GM12801 (cell line): ENCODE measurements around the gene TBKBP1.

ENCODE experiments used
- TF ChIP-seq, protein P1 (sequence below): IDR thresholded peaks from one replicate; pipeline ENCODE4 v1.5.1; 2011; ENCODE audit warnings: control low read depth; ENCODE audit not compliant: insufficient read length; ENCODE audit errors: extremely low read depth

The TBKBP1 gene, protein sequence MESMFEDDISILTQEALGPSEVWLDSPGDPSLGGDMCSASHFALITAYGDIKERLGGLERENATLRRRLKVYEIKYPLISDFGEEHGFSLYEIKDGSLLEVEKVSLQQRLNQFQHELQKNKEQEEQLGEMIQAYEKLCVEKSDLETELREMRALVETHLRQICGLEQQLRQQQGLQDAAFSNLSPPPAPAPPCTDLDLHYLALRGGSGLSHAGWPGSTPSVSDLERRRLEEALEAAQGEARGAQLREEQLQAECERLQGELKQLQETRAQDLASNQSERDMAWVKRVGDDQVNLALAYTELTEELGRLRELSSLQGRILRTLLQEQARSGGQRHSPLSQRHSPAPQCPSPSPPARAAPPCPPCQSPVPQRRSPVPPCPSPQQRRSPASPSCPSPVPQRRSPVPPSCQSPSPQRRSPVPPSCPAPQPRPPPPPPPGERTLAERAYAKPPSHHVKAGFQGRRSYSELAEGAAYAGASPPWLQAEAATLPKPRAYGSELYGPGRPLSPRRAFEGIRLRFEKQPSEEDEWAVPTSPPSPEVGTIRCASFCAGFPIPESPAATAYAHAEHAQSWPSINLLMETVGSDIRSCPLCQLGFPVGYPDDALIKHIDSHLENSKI

DNA sequence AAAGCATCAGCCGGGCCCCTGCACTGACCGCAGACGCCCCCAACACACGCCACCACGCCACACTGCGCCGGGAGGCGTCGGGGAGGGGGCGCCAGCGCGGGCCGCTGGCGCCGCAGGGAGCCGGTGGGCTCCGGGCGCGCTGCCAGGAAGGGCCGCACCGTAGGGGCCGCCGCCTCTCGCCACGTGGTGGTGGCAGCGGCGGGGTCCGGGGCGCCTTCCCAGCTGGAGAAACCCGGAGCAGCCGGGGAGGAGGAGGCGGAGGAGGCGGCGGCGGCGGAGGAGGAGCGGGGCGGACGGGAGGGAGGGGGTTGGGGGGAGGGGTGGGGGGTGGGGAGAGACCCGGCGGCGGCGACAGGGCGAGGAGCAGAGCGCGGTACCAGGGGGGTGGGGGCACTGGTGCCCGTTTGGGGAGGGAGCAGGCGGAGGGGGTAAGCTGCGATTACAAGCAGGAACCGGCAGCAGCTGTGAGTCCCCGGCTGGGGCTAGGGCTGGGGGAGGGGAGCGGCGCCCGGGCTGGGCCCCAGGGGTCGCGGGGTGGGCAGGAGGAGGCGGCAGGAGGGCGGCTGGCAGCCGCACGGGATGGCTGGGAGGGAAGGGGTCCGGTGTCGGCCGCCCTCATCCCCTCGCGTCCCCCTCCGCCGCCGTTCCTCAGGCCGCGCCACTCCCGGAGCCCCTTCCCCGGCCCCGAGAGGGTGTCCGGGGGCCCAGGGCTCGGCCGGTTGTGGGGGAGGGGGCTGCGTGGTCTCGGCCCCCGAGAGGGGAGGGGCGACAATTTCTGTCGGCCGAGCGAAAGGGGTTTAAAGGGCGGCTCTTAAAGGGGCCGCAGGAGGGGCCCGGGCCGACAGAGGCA, at the start of gene TBKBP1:
TBKBP1 (plus strand) TSS at position 431 of the 850 bp plus-strand sequence. CDS start 1,952 bp downstream, outside the sequence.
- TF ChIP-seq, protein P1, sequence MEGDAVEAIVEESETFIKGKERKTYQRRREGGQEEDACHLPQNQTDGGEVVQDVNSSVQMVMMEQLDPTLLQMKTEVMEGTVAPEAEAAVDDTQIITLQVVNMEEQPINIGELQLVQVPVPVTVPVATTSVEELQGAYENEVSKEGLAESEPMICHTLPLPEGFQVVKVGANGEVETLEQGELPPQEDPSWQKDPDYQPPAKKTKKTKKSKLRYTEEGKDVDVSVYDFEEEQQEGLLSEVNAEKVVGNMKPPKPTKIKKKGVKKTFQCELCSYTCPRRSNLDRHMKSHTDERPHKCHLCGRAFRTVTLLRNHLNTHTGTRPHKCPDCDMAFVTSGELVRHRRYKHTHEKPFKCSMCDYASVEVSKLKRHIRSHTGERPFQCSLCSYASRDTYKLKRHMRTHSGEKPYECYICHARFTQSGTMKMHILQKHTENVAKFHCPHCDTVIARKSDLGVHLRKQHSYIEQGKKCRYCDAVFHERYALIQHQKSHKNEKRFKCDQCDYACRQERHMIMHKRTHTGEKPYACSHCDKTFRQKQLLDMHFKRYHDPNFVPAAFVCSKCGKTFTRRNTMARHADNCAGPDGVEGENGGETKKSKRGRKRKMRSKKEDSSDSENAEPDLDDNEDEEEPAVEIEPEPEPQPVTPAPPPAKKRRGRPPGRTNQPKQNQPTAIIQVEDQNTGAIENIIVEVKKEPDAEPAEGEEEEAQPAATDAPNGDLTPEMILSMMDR: no peak

DNA sequence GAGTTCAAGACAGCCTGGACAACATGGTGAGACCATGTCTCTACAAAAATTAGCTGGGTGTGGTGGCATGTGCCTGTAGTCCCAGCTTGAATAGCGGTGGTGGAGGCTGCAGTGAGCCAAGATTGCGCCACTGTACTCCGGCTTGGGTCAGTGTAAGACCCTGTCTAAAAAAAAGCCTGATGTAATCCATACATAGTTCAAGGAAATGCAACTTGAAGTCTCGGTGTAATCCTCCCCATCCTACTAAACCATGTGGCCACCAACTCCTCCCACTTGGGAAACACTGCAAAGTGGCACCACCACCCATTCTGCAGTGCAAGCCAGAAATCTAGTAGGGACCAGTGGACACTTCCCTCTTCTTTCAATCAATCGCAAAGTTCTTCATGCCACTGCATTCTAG, 49.6 kb upstream of the TBKBP1 start:
- TF ChIP-seq, protein P1: no peak

DNA sequence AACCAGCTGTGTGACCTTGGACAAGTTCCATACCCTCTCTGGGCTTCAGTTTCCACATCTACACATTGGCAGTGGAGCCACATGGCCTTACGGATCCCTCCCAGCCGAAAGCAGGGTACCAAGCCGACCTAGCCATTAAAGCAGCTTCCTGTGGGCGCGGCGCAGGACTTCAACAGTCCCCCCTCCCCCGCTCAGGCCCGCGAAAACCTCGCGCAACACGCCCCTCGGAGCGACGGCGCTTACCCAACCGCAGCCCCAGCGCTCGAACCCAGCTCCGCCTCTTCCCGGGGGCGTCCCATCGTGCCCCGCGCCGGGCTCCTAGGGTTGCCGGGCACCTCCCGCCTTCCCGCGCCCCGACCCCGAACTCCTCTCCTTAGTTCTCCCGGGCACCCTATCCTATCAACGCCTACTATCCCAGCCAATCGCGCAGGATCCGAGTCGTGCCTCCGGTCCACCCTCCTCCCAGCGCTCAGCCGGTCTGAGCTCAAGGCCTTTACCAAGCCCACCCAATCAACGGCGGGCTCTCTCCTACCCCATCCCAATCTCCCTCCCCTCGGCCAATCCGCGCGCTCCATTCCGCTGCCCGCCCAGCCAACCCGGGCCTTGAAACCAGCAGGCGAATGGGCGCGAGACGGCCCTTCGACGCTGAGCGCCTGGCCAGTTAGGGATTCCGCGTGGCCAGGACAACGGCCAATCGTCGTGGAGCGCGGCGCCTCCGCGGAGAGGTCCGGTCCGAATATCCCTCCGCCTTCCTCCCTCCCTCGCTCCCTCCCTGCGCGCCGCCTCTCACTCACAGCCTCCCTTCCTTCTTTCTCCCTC, 44.6 kb upstream of the TBKBP1 start, which contains the start of gene KPNB1:
KPNB1 (plus strand) TSS at position 767 of the 819 bp plus-strand sequence. CDS start 326 bp downstream, outside the sequence.
- TF ChIP-seq, protein P1: no peak

DNA sequence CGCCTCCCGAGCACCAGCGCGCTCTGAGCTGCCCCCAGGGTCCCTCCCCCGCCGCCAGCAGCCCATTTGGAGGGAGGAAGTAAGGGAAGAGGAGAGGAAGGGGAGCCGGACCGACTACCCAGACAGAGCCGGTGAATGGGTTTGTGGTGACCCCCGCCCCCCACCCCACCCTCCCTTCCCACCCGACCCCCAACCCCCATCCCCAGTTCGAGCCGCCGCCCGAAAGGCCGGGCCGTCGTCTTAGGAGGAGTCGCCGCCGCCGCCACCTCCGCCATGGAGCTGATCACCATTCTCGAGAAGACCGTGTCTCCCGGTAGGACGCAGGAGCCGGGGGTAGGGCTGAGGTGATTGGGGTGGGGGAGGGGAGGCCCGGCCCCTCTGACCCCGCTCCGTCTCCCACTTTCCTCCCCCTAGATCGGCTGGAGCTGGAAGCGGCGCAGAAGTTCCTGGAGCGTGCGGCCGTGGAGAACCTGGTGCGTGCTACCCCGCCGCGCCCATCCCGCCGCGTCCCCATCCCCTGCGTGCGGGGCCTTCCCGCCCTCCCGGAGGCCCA, 43.9 kb upstream of the TBKBP1 start:
- TF ChIP-seq, protein P1: no peak

DNA sequence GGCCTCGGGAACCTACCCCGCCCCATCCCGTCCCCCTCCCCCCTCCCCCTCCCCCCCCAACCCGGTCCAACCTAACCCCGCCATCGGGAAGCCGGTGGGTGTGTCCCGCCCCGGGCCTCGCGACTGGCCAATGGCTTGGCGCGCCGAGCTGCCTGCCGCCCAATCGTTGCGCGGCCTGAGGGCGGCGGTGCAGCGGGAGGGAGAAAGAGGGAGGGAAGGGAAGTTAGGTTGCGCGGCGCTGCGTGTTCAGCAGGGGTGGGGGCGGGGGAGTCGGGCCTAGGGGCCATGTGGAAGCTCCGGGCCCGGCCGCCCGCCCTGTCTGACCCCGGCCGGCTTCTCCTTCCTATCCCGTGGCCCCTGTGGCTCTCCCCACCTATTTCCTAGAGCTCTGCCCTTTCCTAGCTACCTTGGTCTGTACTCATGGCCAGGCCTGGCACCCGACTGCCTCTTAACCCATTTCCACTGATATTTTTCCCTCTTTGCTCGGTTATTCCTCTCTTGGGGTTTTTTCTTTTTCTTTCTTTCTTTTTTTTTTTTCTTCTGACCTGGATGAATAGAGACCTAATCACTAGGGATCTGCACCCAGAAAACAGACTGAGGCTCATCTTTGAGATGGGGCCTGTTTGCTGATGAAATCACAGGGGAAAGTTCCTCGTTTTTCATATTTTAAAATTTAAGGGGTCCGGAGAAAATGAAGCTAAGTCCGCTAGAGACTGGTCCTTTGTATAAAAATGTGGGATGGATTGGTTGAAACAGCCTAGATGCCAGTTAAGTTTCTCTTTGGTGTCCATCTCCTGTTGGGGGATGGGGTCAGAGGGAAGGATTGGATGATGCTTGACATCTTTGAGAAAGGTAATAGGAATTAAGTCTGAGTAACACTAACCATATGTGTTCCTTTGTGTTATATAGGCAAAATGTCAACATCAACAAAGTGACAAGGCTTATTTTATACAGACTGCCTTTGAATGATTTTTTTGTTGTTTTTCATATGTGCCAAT, 43.1 kb upstream of the TBKBP1 start:
- TF ChIP-seq, protein P1: no peak

DNA sequence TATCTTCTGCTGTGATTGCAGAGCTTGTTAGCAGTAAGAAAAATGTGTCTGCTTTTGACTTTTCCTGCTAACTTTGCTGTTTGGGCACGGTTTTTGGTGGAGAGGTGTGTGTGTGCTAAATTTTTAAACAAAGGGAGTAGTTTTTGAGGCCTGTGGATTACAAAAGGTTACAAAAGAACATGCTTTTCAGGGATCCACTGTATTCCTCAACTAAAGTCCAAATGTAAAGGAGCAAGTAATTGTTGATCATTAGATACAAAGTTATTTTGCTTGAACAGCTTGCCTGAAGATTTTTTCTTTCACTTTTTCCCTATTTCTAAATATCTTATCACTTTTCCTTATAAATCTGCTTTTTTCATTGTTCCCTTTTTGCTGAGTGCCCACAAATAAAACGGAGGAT, 42.3 kb upstream of the TBKBP1 start:
- TF ChIP-seq, protein P1: no peak
